RWPE1 (cell line): ENCODE data around the gene SERPING1.
"Not testable (repeated sequence)": the region's sequence is repeated elsewhere in the genome, so short reads cannot be mapped to it uniquely, and the experiment has no call there.

Source experiments
- CTCF ChIA-PET: fragments of 350-600 bp; sonication (Branson Sonifier 250); formaldehyde crosslinking; extraction: SDS; loops from one replicate; lab custom pipeline; 2021; lab: Yijun Ruan, JAX
- POLR2A ChIA-PET: fragments of 400-600 bp; formaldehyde crosslinking; extraction: SDS; loops from one replicate; lab custom pipeline; 2020; ENCODE audit warnings: antibody characterized with exemption; ENCODE audit not compliant: low non-redundant PET; lab: Yijun Ruan, JAX
- DNase-seq: peaks from one replicate; pipeline ENCODE4 v3.0.0; 2012; ENCODE audit warnings: low spot score
- H3K27ac ChIP-seq: fragments of 450-650 bp; 2 replicates; pipeline ENCODE4 v1.5.1; 2017
- TF ChIP-seq, protein P1 (sequence below): fragments of 450-650 bp; conservative IDR thresholded peaks from 2 replicates; pipeline ENCODE4 v1.5.1; 2017; ENCODE audit warnings: low read depth, mild to moderate bottlenecking

SERPING1 gene

GRCh38 chr11:57650739-57651090 is 53.2 kb downstream of the SERPING1 start:
- CTCF ChIA-PET, result no interaction called here
- TF ChIP-seq, protein P1, sequence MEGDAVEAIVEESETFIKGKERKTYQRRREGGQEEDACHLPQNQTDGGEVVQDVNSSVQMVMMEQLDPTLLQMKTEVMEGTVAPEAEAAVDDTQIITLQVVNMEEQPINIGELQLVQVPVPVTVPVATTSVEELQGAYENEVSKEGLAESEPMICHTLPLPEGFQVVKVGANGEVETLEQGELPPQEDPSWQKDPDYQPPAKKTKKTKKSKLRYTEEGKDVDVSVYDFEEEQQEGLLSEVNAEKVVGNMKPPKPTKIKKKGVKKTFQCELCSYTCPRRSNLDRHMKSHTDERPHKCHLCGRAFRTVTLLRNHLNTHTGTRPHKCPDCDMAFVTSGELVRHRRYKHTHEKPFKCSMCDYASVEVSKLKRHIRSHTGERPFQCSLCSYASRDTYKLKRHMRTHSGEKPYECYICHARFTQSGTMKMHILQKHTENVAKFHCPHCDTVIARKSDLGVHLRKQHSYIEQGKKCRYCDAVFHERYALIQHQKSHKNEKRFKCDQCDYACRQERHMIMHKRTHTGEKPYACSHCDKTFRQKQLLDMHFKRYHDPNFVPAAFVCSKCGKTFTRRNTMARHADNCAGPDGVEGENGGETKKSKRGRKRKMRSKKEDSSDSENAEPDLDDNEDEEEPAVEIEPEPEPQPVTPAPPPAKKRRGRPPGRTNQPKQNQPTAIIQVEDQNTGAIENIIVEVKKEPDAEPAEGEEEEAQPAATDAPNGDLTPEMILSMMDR, result no peak

DNA sequence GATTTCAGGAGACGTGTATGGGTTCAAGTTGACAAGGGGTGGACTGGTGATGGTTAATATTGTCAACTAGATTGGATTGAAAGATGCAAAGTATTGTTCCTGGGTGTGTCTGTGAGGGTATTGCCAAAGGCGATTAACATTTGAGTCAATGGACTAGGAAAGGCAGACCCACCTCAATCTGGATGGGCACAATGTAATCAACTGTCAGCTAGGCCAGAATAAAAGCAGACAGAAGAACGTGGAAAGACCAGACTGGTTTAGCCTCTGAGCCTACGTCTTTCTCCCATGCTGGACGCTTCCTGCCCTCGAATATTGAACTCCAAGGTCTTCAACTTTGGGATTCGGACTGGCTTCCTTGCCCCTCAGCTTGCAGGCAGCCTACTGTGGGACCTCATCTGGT is 53.9 kb downstream of the SERPING1 start:
- ChIA-PET POLR2A (no interaction called here), CTCF (no interaction called here)
- DNase-seq, result no peak
- no peak overlapping the region for H3K27ac ChIP-seq
- TF ChIP-seq, protein P1, result no peak

More at GRCh38 chr11:57650739-57651090, 53.2 kb downstream of the SERPING1 start:
- DNase-seq, result no peak
- no peak overlapping the region for H3K27ac ChIP-seq
- POLR2A ChIA-PET, result no interaction called here

DNA sequence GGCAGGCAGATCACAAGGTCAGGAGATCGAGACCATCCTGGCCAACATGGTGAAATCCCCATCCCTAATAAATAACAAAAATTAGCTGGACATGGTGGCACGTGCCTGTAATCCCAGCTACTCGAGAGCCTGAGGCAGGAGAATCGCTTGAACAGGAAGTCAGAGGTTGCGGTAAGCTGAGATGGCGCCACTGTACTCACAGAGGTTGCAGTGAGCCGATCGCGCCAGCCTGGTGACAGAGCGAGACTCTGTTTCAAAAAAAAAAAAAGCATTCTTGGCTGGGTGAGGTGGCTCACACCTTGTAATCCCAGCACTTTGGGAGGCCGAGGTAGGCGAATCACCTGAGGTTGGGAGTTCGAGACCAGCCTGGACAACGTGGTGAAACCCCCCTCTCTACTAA is 54.7 kb downstream of the SERPING1 start:
- DNase-seq, POLR2A ChIA-PET, H3K27ac ChIP-seq: not testable (repeated sequence)
- CTCF ChIA-PET, result interaction anchor here (0.6 kb wide), 1 partner anchor 39 kb away, joined by 3 read pairs; no protein-coding TSS in a partner anchor

DNA sequence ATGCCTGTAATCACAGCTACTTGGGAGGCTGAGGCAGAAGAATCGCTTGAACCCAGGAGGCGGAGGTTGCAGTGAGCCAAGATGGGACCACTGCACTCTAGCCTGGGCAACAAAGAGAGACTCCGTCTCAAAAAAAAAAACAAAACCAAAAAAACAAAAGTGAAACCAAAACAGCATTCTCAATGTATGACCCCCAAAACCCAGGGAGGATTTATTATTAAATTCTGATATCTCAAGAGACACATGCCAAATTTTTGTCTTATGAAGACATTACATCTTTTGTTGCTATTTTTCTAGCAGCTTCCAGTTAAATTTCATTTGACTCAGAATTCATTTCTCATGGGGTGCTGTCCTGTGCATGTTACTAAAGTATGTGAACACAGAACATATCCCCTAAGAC is 55.2 kb downstream of the SERPING1 start:
- TF ChIP-seq, protein P1, result no peak
- H3K27ac ChIP-seq, result no peak overlapping the region
- DNase-seq, result no peak
- POLR2A ChIA-PET, result no interaction called here
- CTCF ChIA-PET, result no interaction called here

DNA sequence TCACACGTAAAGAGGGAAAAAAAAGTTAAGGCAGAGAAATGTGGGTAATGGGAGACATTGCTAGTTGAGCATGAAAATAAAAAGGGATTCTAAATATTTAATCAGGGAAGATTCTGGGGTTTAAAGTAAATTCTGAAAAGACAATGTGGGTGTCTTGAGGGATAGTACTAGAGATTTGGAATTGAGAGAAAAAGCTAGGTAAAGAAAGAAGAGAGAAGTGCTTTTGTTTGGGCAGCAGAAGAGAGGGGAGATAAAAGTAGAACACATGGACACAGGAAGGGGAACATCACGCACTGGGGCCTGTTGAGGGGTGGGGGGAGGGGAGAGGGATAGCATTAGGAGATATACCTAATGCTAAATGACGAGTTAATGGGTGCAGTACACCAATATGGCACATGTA is 55.7 kb downstream of the SERPING1 start:
- TF ChIP-seq, protein P1, result no peak
- CTCF ChIA-PET, result no interaction called here
- no peak for DNase-seq
- POLR2A ChIA-PET, result no interaction called here
- H3K27ac ChIP-seq, result no peak overlapping the region

- TF ChIP-seq, protein P1, result no peak
- CTCF ChIA-PET, result interaction anchor here (0.5 to 0.6 kb wide), 2 partner anchors 29 to 89 kb away, joined by 3 read pairs; no protein-coding TSS in a partner anchor
- peak overlapping the region; percentile 89 for H3K27ac ChIP-seq
- POLR2A ChIA-PET, result no interaction called here
- no peak for DNase-seq
Observed at GRCh38 chr11:57656885-57657193, 59.4 kb downstream of the SERPING1 start.

- CTCF ChIA-PET, result interaction anchor here (0.6 to 1.3 kb wide), 3 partner anchors 13 to 143 kb away, joined by 3 to 4 read pairs (median 3); no protein-coding TSS in a partner anchor
- POLR2A ChIA-PET, result no interaction called here
- H3K27ac ChIP-seq, result peak within 1 kb of the TSS; percentile 89
- TF ChIP-seq, protein P1, result no peak
- peak; percentile 96 for DNase-seq
Observed at GRCh38 chr11:57657194-57658022, 59.9 kb downstream of the SERPING1 start, which contains the start of gene CLP1. Gene CLP1 (plus strand): TSS chr11:57657762. CDS start chr11:57659477, 1,715 bp downstream.
